ENCODE measurements around the gene MTA3.

Gene MTA3

GRCh38 chr2:42765686-42766085 lies 197.3 kb downstream of the MTA3 start:
- no peak for DNase-seq

- DNase-seq: no peak
Measured at GRCh38 chr2:42767080-42767898, 198.9 kb downstream of the MTA3 start.

GRCh38 chr2:42767899-42768705 lies 199.7 kb downstream of the MTA3 start:
- DNase-seq: no peak

- DNase-seq: no peak
Measured at GRCh38 chr2:42768706-42769256, 200.3 kb downstream of the MTA3 start.

GRCh38 chr2:42769583-42770287 lies 201.3 kb downstream of the MTA3 start:
- DNase-seq: no peak

GRCh38 chr2:42770288-42771131 lies 202.1 kb downstream of the MTA3 start:
- no peak for DNase-seq

GRCh38 chr2:42771546-42772153 lies 203.2 kb downstream of the MTA3 start:
- DNase-seq: no peak

- no peak for DNase-seq
Measured at GRCh38 chr2:42775186-42775585, 206.8 kb downstream of the MTA3 start.

- DNase-seq: no peak
Measured at GRCh38 chr2:42775810-42776209, 207.4 kb downstream of the MTA3 start.

- no peak for DNase-seq
Measured at GRCh38 chr2:42777883-42778805, 209.7 kb downstream of the MTA3 start.

GRCh38 chr2:42781181-42781580 lies 212.7 kb downstream of the MTA3 start:
- no peak for DNase-seq

GRCh38 chr2:42783511-42783910 lies 215.1 kb downstream of the MTA3 start:
- no peak for DNase-seq

- DNase-seq: no peak
Measured at GRCh38 chr2:42784204-42784880, 215.9 kb downstream of the MTA3 start.

GRCh38 chr2:42786561-42787345 lies 218.3 kb downstream of the MTA3 start:
- no peak for DNase-seq

GRCh38 chr2:42787424-42787787 lies 219.0 kb downstream of the MTA3 start:
- no peak for DNase-seq

GRCh38 chr2:42787788-42788477 lies 219.5 kb downstream of the MTA3 start:
- DNase-seq: no peak

- DNase-seq: no peak
Measured at GRCh38 chr2:42788478-42788793, 220.0 kb downstream of the MTA3 start.

- DNase-seq: no peak
Measured at GRCh38 chr2:42788882-42789281, 220.4 kb downstream of the MTA3 start.

- DNase-seq: no peak
Measured at GRCh38 chr2:42789751-42790150, 221.3 kb downstream of the MTA3 start.
